ENCODE results near the gene VSIG10L.

- no peak for TF ChIP-seq ZNF274 (IDR thresholded peaks at IDR 0.05; ENCODE audit: low read depth, low read length)
- TF ChIP-seq, protein P1, sequence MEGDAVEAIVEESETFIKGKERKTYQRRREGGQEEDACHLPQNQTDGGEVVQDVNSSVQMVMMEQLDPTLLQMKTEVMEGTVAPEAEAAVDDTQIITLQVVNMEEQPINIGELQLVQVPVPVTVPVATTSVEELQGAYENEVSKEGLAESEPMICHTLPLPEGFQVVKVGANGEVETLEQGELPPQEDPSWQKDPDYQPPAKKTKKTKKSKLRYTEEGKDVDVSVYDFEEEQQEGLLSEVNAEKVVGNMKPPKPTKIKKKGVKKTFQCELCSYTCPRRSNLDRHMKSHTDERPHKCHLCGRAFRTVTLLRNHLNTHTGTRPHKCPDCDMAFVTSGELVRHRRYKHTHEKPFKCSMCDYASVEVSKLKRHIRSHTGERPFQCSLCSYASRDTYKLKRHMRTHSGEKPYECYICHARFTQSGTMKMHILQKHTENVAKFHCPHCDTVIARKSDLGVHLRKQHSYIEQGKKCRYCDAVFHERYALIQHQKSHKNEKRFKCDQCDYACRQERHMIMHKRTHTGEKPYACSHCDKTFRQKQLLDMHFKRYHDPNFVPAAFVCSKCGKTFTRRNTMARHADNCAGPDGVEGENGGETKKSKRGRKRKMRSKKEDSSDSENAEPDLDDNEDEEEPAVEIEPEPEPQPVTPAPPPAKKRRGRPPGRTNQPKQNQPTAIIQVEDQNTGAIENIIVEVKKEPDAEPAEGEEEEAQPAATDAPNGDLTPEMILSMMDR (IDR thresholded peaks at IDR 0.05 in 2 of 3, conservative IDR thresholded peaks at IDR 0.05 in 1 of 3; ENCODE audit: borderline replicate concordance in 1 of 3, insufficient read depth in 1 of 3, low read depth in 2 of 3, low read length in 2 of 3): no peak
- no peak for TF ChIP-seq SRF (IDR thresholded peaks at IDR 0.05; ENCODE audit: low read depth)
Observed at GRCh38 chr19:51341066-51341465, 873 bp downstream of the VSIG10L start.

Measured in HCT116 (cell line).